ES-I3 (cell line): Measurements from ENCODE around the gene HADHA.

Experiments used
- H3K36me3 ChIP-seq: 2 replicates; pipeline ENCODE4 v1.6.1; 2013; ENCODE audit warnings: mild to moderate bottlenecking, low read length, control low read depth, moderate library complexity; ENCODE audit not compliant: insufficient read depth
- H3K4me1 ChIP-seq: 2 replicates; pipeline ENCODE4 v1.6.1; 2013; ENCODE audit warnings: mild to moderate bottlenecking, control low read depth, low read length; ENCODE audit not compliant: insufficient read depth
- H3K9ac ChIP-seq: 2 replicates; pipeline ENCODE4 v1.6.1; 2013; ENCODE audit warnings: low read depth, mild to moderate bottlenecking, low read length, moderate library complexity
- H3K9me3 ChIP-seq: 2 replicates; pipeline ENCODE4 v1.6.1; 2013; ENCODE audit warnings: mild to moderate bottlenecking, low read length, moderate library complexity; ENCODE audit not compliant: control insufficient read depth, insufficient read depth

HADHA gene

GRCh38 chr2:26230806-26231205 lies 13.6 kb downstream of the HADHA start:
- Histone ChIP-seq H3K4me1 (no peaks in the 10 kb centered on the region), H3K36me3 (peaks cover 14% of the 10 kb centered on the region), H3K9me3 (peaks cover 3% of the 10 kb centered on the region; the same call in 1 of the 2 replicates), H3K9ac (no peak overlapping the region)

GRCh38 chr2:26229595-26229994 lies 14.8 kb downstream of the HADHA start:
- Histone ChIP-seq H3K36me3 (peaks cover 14% of the 10 kb centered on the region), H3K9me3 (peaks cover 3% of the 10 kb centered on the region; the same call in 1 of the 2 replicates), H3K4me1 (no peaks in the 10 kb centered on the region), H3K9ac (no peak overlapping the region)

- no peak overlapping the region for H3K9ac ChIP-seq
- no peaks in the 10 kb centered on the region for H3K4me1 ChIP-seq
- peaks cover 3% of the 10 kb centered on the region; the same call in 1 of the 2 replicates for H3K36me3 ChIP-seq
- peaks cover 3% of the 10 kb centered on the region; the same call in 1 of the 2 replicates for H3K9me3 ChIP-seq
Observed at GRCh38 chr2:26224095-26224494, 20.3 kb downstream of the HADHA start.

- Histone ChIP-seq H3K36me3 (no peaks in the 10 kb centered on the region; the same call in 1 of the 2 replicates), H3K9ac (no peak overlapping the region), H3K4me1 (no peaks in the 10 kb centered on the region), H3K9me3 (peaks cover 3% of the 10 kb centered on the region; the same call in 1 of the 2 replicates)
Observed at GRCh38 chr2:26223018-26223417, 21.4 kb downstream of the HADHA start.

- Histone ChIP-seq H3K9me3 (no peaks in the 10 kb centered on the region; the same call in 1 of the 2 replicates), H3K4me1 (no peaks in the 10 kb centered on the region), H3K36me3 (peaks cover 12% of the 10 kb centered on the region), H3K9ac (no peak overlapping the region)
Observed at GRCh38 chr2:26217720-26218119, 26.7 kb downstream of the HADHA start.

GRCh38 chr2:26216587-26216986 lies 27.8 kb downstream of the HADHA start:
- H3K4me1 ChIP-seq, result no peaks in the 10 kb centered on the region
- no peak overlapping the region for H3K9ac ChIP-seq
- H3K36me3 ChIP-seq, result peaks cover 12% of the 10 kb centered on the region
- H3K9me3 ChIP-seq, result no peaks in the 10 kb centered on the region; the same call in 1 of the 2 replicates

GRCh38 chr2:26215833-26216232 lies 28.6 kb downstream of the HADHA start:
- H3K4me1 ChIP-seq, result no peaks in the 10 kb centered on the region
- H3K9me3 ChIP-seq, result no peaks in the 10 kb centered on the region; the same call in 1 of the 2 replicates
- no peak overlapping the region for H3K9ac ChIP-seq
- peaks cover 12% of the 10 kb centered on the region for H3K36me3 ChIP-seq

GRCh38 chr2:26214759-26215158 lies 29.7 kb downstream of the HADHA start:
- H3K36me3 ChIP-seq, result peaks cover 16% of the 10 kb centered on the region
- H3K9ac ChIP-seq, result no peak overlapping the region
- H3K9me3 ChIP-seq, result no peaks in the 10 kb centered on the region; the same call in 1 of the 2 replicates
- no peaks in the 10 kb centered on the region for H3K4me1 ChIP-seq

GRCh38 chr2:26212011-26212410 lies 32.4 kb downstream of the HADHA start:
- H3K36me3 ChIP-seq, result peaks cover 22% of the 10 kb centered on the region

GRCh38 chr2:26203906-26204305 lies 40.5 kb downstream of the HADHA start:
- Histone ChIP-seq H3K9me3 (no peaks in the 10 kb centered on the region), H3K4me1 (peaks cover 6% of the 10 kb centered on the region; the same call in 1 of the 2 replicates), H3K9ac (no peak overlapping the region), H3K36me3 (peaks cover 33% of the 10 kb centered on the region)

More at GRCh38 chr2:26212011-26212410, 32.4 kb downstream of the HADHA start:
- Histone ChIP-seq H3K4me1 (no peaks in the 10 kb centered on the region), H3K9ac (no peak overlapping the region), H3K9me3 (no peaks in the 10 kb centered on the region)

GRCh38 chr2:26202981-26203490 lies 41.4 kb downstream of the HADHA start:
- H3K9ac ChIP-seq, result no peak overlapping the region
- H3K36me3 ChIP-seq, result peaks cover 37% of the 10 kb centered on the region
- peaks cover 6% of the 10 kb centered on the region; the same call in 1 of the 2 replicates for H3K4me1 ChIP-seq
- H3K9me3 ChIP-seq, result no peaks in the 10 kb centered on the region

GRCh38 chr2:26197516-26197915 lies 46.9 kb downstream of the HADHA start:
- Histone ChIP-seq H3K4me1 (no peaks in the 10 kb centered on the region), H3K36me3 (peaks cover 60% of the 10 kb centered on the region), H3K9ac (no peak overlapping the region), H3K9me3 (no peaks in the 10 kb centered on the region)

GRCh38 chr2:26196683-26197418 lies 47.6 kb downstream of the HADHA start:
- peaks cover 60% of the 10 kb centered on the region for H3K36me3 ChIP-seq
- no peaks in the 10 kb centered on the region for H3K9me3 ChIP-seq
- no peaks in the 10 kb centered on the region for H3K4me1 ChIP-seq
- no peak overlapping the region for H3K9ac ChIP-seq

GRCh38 chr2:26195040-26195984 lies 49.1 kb downstream of the HADHA start:
- Histone ChIP-seq H3K4me1 (no peaks in the 10 kb centered on the region), H3K36me3 (peaks cover 54% of the 10 kb centered on the region), H3K9me3 (no peaks in the 10 kb centered on the region), H3K9ac (no peak overlapping the region)
